ENCODE data around the gene MYL4.
"Not testable (repeated sequence)": the region's sequence is repeated elsewhere in the genome, so short reads cannot be mapped to it uniquely, and the experiment has no call there.

MYL4 gene

GRCh38 chr17:47208744-47209488 is at the start of gene MYL4:
TSS of gene MYL4 (plus strand) at chr17:47209348. CDS start at chr17:47209423, 75 bp downstream.
- FAIRE-seq = no peak

GRCh38 chr17:47162013-47162622 is 47.0 kb upstream of the MYL4 start:
- FAIRE-seq = no peak

GRCh38 chr17:47164263-47164662 is 44.9 kb upstream of the MYL4 start:
- FAIRE-seq = no peak

- peak; percentile 21 for FAIRE-seq
Observed at GRCh38 chr17:47165137-47165536, 44.0 kb upstream of the MYL4 start.

- FAIRE-seq = not testable (repeated sequence)
Observed at GRCh38 chr17:47166854-47167253, 42.3 kb upstream of the MYL4 start.

GRCh38 chr17:47168896-47169295 is 40.3 kb upstream of the MYL4 start:
- FAIRE-seq = not testable (repeated sequence)

- no peak for FAIRE-seq
Observed at GRCh38 chr17:47170710-47171109, 38.4 kb upstream of the MYL4 start.

GRCh38 chr17:47172696-47173565 is 36.2 kb upstream of the MYL4 start:
- FAIRE-seq = no peak

- not testable (repeated sequence) for FAIRE-seq
Observed at GRCh38 chr17:47174823-47175222, 34.3 kb upstream of the MYL4 start.

- FAIRE-seq = no peak
Observed at GRCh38 chr17:47176389-47176826, 32.7 kb upstream of the MYL4 start.

- FAIRE-seq = no peak
Observed at GRCh38 chr17:47177261-47177660, 31.9 kb upstream of the MYL4 start.

GRCh38 chr17:47179141-47179540 is 30.0 kb upstream of the MYL4 start:
- FAIRE-seq = no peak

GRCh38 chr17:47180337-47180736 is 28.8 kb upstream of the MYL4 start:
- FAIRE-seq = no peak

GRCh38 chr17:47180988-47181387 is 28.2 kb upstream of the MYL4 start:
- not testable (repeated sequence) for FAIRE-seq

- FAIRE-seq = no peak
Observed at GRCh38 chr17:47184681-47185080, 24.5 kb upstream of the MYL4 start.

GRCh38 chr17:47188271-47188875 is 20.8 kb upstream of the MYL4 start:
- FAIRE-seq = no peak

GRCh38 chr17:47188876-47189731 is 20.0 kb upstream of the MYL4 start, which contains the start of gene CDC27:
TSS of gene CDC27 (minus strand) at chr17:47189295. CDS start at chr17:47189172, 123 bp downstream.
- peak; percentile 99 for FAIRE-seq

- FAIRE-seq = no peak
Observed at GRCh38 chr17:47189732-47190237, 19.4 kb upstream of the MYL4 start.

- no peak for FAIRE-seq
Observed at GRCh38 chr17:47190243-47190642, 18.9 kb upstream of the MYL4 start.

GRCh38 chr17:47190770-47191169 is 18.4 kb upstream of the MYL4 start:
- no peak for FAIRE-seq

GRCh38 chr17:47192554-47192953 is 16.6 kb upstream of the MYL4 start:
- no peak for FAIRE-seq
